Caco-2 (cell line): Measurements from ENCODE around the gene MYO6. TPM values are rescaled to one million over a fixed set of nuclear protein-coding genes. Genes with fewer than 3 reads are reported as not detected.

Experiments
- BruUV-seq: library from RNA; stranded (reverse); fragments of 400-500 nt; replicated peaks from 2 replicates; lab custom pipeline; 2021; lab: Mats Ljungman, UMichigan
- CTCF ChIA-PET: fragments of 300-600 bp; sonication (Branson Sonifier 250); formaldehyde crosslinking; loops from one replicate; lab custom pipeline; 2022; ENCODE audit warnings: antibody characterized with exemption; lab: Charles Lee
- POLR2A ChIA-PET: fragments of 300-600 bp; sonication (Branson Sonifier 250); formaldehyde crosslinking; loops from one replicate; lab custom pipeline; 2022; ENCODE audit warnings: antibody characterized with exemption; lab: Charles Lee
- DNase-seq, 2 experiments: peaks; one replicate each; pipeline versions ENCODE4 v3.0.0 to v3.0.0-alpha.2; 2020 to 2022
- H3K27me3 ChIP-seq: replicated peaks from 2 replicates; pipeline ENCODE4 v1.6.0; 2011; ENCODE audit warnings: low read length; ENCODE audit not compliant: control insufficient read depth, insufficient read depth
- H3K36me3 ChIP-seq: 2 replicates; pipeline ENCODE4 v1.5.1; 2011; ENCODE audit warnings: low read length; ENCODE audit not compliant: control insufficient read depth, insufficient read depth
- H3K4me1 ChIP-seq: fragments of 250-450 bp; sonication (Bioruptor Pico); 2 replicates; pipeline ENCODE4 v1.5.1; 2020; ENCODE audit warnings: mild to moderate bottlenecking
- H3K4me3 ChIP-seq: 2 replicates; pipeline ENCODE4 v1.5.1; 2011; ENCODE audit warnings: low read depth, mild to moderate bottlenecking, control low read depth, low read length
- H3K9me3 ChIP-seq: fragments of 250-450 bp; sonication (Bioruptor Pico); 2 replicates; pipeline ENCODE4 v1.5.1; 2020; ENCODE audit warnings: mild to moderate bottlenecking, moderate library complexity
- H3K27ac Mint-ChIP-seq: one replicate; pipeline ENCODE4 v1.8.0; 2022; ENCODE audit warnings: mixed read lengths; ENCODE audit not compliant: unreplicated experiment
- H3K27me3 Mint-ChIP-seq: one replicate; pipeline ENCODE4 v1.8.0; 2022; ENCODE audit warnings: mixed read lengths; ENCODE audit not compliant: insufficient read depth, unreplicated experiment
- H3K36me3 Mint-ChIP-seq: one replicate; pipeline ENCODE4 v1.8.0; 2022; ENCODE audit warnings: mild to moderate bottlenecking, mixed read lengths; ENCODE audit not compliant: insufficient read depth, unreplicated experiment
- H3K4me1 Mint-ChIP-seq: one replicate; pipeline ENCODE4 v1.8.0; 2022; ENCODE audit warnings: low read depth, mixed read lengths; ENCODE audit not compliant: unreplicated experiment
- H3K4me3 Mint-ChIP-seq: one replicate; pipeline ENCODE4 v1.8.0; 2022; ENCODE audit warnings: mild to moderate bottlenecking, moderate library complexity, mixed read lengths; ENCODE audit not compliant: unreplicated experiment
- H3K9me3 Mint-ChIP-seq: one replicate; pipeline ENCODE4 v1.8.0; 2022; ENCODE audit warnings: mixed read lengths; ENCODE audit not compliant: unreplicated experiment
- CTCF ChIP-seq, 2 experiments: fragments of 200-600 bp in 1 of 2; IDR thresholded peaks; 1 replicate in 1 of 2; 2 replicates in 1 of 2; pipeline versions ENCODE4 v1.5.1 to v1.8.0; 2011 to 2022; ENCODE audit warnings: antibody characterized with exemption in 1 of 2, control low read depth in 1 of 2, inconsistent platforms in 1 of 2, low read depth in 1 of 2, low read length in 1 of 2, mild to moderate bottlenecking in 1 of 2, moderate library complexity in 1 of 2; ENCODE audit not compliant: insufficient read depth in 1 of 2, severe bottlenecking in 1 of 2, unreplicated experiment in 1 of 2
- intact Hi-C: fragments of 100-400 bp; cut with micrococcal nuclease; formaldehyde crosslinking; loops from one replicate; pipeline ENCODE4 v1.10.0; 2022; ENCODE audit not compliant: unreplicated experiment
- total RNA-seq: library from RNA; stranded (reverse); gene quantifications from 2 replicates; pipeline ENCODE4 v1.2.3, GENCODE V29; 2022

Gene MYO6
- total RNA-seq, 1 experiment from 2014 or later = 43.0 TPM

- Mint-ChIP-seq H3K27me3 (no peaks in the 10 kb centered on the region), H3K4me3 (no peak overlapping the region), H3K36me3 (peaks cover 12% of the 10 kb centered on the region), H3K27ac (no peak overlapping the region), H3K9me3 (no peaks in the 10 kb centered on the region), H3K4me1 (no peaks in the 10 kb centered on the region)
- H3K27me3 ChIP-seq = no peaks in the 10 kb centered on the region
- no TSS peak for BruUV-seq
- DNase-seq = no peak
- ChIA-PET POLR2A (no interaction called here), CTCF (no interaction called here)
- intact Hi-C loops = no loop called here
- no peaks in the 10 kb centered on the region for H3K9me3 ChIP-seq
- no peak for TF ChIP-seq CTCF (IDR thresholded peaks at IDR 0.05; ENCODE audit: insufficient read depth in 1 of 2, low read depth in 1 of 2, low read length in 1 of 2, severe bottlenecking in 1 of 2, unreplicated experiment in 1 of 2)
- no peaks in the 10 kb centered on the region for H3K4me1 ChIP-seq
- H3K36me3 ChIP-seq = no peaks in the 10 kb centered on the region
- no peak overlapping the region for H3K4me3 ChIP-seq
Measured at GRCh38 chr6:75818098-75818855, 69.2 kb downstream of the MYO6 start.

GRCh38 chr6:75819776-75820487 lies 70.9 kb downstream of the MYO6 start:
- DNase-seq = no peak
- Histone ChIP-seq H3K27me3 (no peaks in the 10 kb centered on the region), H3K36me3 (no peaks in the 10 kb centered on the region), H3K9me3 (no peaks in the 10 kb centered on the region), H3K4me3 (no peak overlapping the region), H3K4me1 (no peaks in the 10 kb centered on the region)
- Mint-ChIP-seq H3K27ac (no peak overlapping the region), H3K36me3 (peaks cover 12% of the 10 kb centered on the region), H3K4me1 (no peaks in the 10 kb centered on the region), H3K4me3 (no peak overlapping the region), H3K27me3 (no peaks in the 10 kb centered on the region), H3K9me3 (no peaks in the 10 kb centered on the region)
- no peak for TF ChIP-seq CTCF (IDR thresholded peaks at IDR 0.05; ENCODE audit: insufficient read depth in 1 of 2, low read depth in 1 of 2, low read length in 1 of 2, severe bottlenecking in 1 of 2, unreplicated experiment in 1 of 2)
- ChIA-PET CTCF (no interaction called here), POLR2A (no interaction called here)
- no TSS peak for BruUV-seq
- intact Hi-C loops = no loop called here

- intact Hi-C loops = no loop called here
- CTCF ChIA-PET = no interaction called here
- BruUV-seq = no TSS peak
Measured at GRCh38 chr6:75824160-75824559, 75.1 kb downstream of the MYO6 start.

More at GRCh38 chr6:75824160-75824559, 75.1 kb downstream of the MYO6 start:
- no peaks in the 10 kb centered on the region for H3K9me3 Mint-ChIP-seq
- TF ChIP-seq CTCF (IDR thresholded peaks at IDR 0.05; ENCODE audit: insufficient read depth in 1 of 2, low read depth in 1 of 2, low read length in 1 of 2, severe bottlenecking in 1 of 2, unreplicated experiment in 1 of 2) = no peak
- DNase-seq = no peak
- Histone ChIP-seq H3K4me1 (no peaks in the 10 kb centered on the region), H3K4me3 (no peak overlapping the region), H3K36me3 (no peaks in the 10 kb centered on the region), H3K27me3 (no peaks in the 10 kb centered on the region), H3K9me3 (no peaks in the 10 kb centered on the region)
- no peak overlapping the region for H3K27ac Mint-ChIP-seq
- POLR2A ChIA-PET = interaction anchor here (0.7 kb wide), 1 partner anchor 267 kb away, joined by 3 read pairs; no protein-coding TSS in a partner anchor
- no peaks in the 10 kb centered on the region for H3K27me3 Mint-ChIP-seq
- no peak overlapping the region for H3K4me3 Mint-ChIP-seq
- H3K36me3 Mint-ChIP-seq = peaks cover 6% of the 10 kb centered on the region
- H3K4me1 Mint-ChIP-seq = no peaks in the 10 kb centered on the region
